ENCODE measurements around the gene CDH6.

DNA sequence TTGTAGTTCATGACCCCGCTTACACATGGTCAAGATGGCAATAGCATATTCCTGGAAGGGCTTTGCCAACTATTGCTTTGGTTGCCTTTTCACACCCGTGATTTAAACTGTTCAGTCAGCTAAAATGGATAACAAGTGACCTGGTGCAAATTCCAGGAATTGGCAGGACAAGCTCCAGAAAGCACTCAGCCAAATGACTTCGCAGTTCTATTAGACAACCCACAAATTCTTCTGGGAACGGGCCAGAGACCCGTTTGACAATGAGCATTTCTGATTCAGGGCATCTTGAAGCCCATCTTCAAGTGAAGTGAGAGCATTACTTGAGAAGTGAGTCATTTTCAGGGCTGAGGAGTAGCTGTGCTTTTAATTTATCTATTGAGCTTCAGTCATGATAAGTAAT lies 173.5 kb downstream of the CDH6 start:
- TF ChIP-seq CTCF (IDR thresholded peaks at IDR 0.05) (no peak), EP300 (IDR thresholded peaks at IDR 0.05) (no peak)
